ENCODE data around the gene RAMP1. TPM values are rescaled to one million over a fixed set of nuclear protein-coding genes. Genes with fewer than 3 reads are reported as not detected.

The RAMP1 gene
- total RNA-seq, 1 experiment from 2014 or later = 23.4 TPM

DNA sequence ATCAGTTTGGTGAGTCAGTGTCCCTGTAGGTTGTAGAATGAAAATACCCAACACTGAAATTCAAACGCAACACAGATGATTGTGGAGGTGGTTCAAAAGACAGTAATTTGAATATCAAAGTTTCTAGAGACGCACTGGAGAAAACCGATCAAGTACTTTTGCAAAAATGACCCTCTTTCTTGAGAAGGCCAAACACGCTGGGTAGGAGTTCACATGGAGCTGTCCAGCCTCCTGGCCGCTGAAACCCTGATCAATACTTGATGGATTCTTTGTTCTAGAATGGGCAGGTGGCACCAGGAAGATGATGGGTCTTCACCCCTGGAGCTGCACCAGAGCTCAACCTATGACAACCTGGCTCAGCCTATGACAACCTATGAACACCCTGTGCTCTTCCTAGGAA, 67.7 kb downstream of the RAMP1 start:
- intact Hi-C loops (cut with micrococcal nuclease) = no loop called here
- BruUV-seq (replicated peaks) = no TSS peak
- DNase-seq (ENCODE audit: low read depth, low spot score) (no peak), ATAC-seq (no peak)
- no peaks in the 10 kb centered on the region for H3K27me3 ChIP-seq (ENCODE audit: insufficient read depth, low read length)
- H3K9me2 ChIP-seq (ENCODE audit: insufficient read depth) = no peaks in the 10 kb centered on the region
- H3K4me3 ChIP-seq (replicated peaks in 1 of 2; ENCODE audit: low read depth in 1 of 2, low read length in 2 of 2) = no peak overlapping the region
- H3K4me2 ChIP-seq (ENCODE audit: low read length) = no peak overlapping the region
- H3K4me1 ChIP-seq (ENCODE audit: control insufficient read depth in 1 of 2, insufficient read depth in 2 of 2, low read length in 2 of 2) = peaks cover 13 to 20% of the 10 kb centered on the region in 2 experiments
- no peaks in the 10 kb centered on the region for H4K20me1 ChIP-seq (ENCODE audit: insufficient read depth)
- TF ChIP-seq, protein P1, sequence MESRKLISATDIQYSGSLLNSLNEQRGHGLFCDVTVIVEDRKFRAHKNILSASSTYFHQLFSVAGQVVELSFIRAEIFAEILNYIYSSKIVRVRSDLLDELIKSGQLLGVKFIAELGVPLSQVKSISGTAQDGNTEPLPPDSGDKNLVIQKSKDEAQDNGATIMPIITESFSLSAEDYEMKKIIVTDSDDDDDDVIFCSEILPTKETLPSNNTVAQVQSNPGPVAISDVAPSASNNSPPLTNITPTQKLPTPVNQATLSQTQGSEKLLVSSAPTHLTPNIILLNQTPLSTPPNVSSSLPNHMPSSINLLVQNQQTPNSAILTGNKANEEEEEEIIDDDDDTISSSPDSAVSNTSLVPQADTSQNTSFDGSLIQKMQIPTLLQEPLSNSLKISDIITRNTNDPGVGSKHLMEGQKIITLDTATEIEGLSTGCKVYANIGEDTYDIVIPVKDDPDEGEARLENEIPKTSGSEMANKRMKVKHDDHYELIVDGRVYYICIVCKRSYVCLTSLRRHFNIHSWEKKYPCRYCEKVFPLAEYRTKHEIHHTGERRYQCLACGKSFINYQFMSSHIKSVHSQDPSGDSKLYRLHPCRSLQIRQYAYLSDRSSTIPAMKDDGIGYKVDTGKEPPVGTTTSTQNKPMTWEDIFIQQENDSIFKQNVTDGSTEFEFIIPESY (IDR thresholded peaks at IDR 0.05; ENCODE audit: extremely low read depth, insufficient replicate concordance, low read length) = no peak
- TF ChIP-seq, protein P2, sequence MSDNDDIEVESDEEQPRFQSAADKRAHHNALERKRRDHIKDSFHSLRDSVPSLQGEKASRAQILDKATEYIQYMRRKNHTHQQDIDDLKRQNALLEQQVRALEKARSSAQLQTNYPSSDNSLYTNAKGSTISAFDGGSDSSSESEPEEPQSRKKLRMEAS (IDR thresholded peaks at IDR 0.05) = no peak
- TF ChIP-seq POLR2AphosphoS5 (IDR thresholded peaks at IDR 0.05; ENCODE audit: low read depth, low read length) (no peak), SIN3A (IDR thresholded peaks at IDR 0.05; ENCODE audit: low read depth) (no peak), POLR2A (IDR thresholded peaks at IDR 0.05; ENCODE audit: borderline replicate concordance, extremely low read depth, insufficient read depth, insufficient read length) (no peak), SP1 (IDR thresholded peaks at IDR 0.05; ENCODE audit: low read depth) (no peak), JUND (IDR thresholded peaks at IDR 0.05) (no peak), ZNF274 (IDR thresholded peaks at IDR 0.05; ENCODE audit: low read depth, low read length) (no peak), EGR1 (IDR thresholded peaks at IDR 0.05; ENCODE audit: low read depth) (no peak), CEBPB (IDR thresholded peaks at IDR 0.05; ENCODE audit: low read depth) (no peak), FOSL1 (IDR thresholded peaks at IDR 0.05; ENCODE audit: low read depth) (no peak), YY1 (IDR thresholded peaks at IDR 0.05; ENCODE audit: extremely low read depth, insufficient replicate concordance, low read depth, low read length) (no peak), CBX3 (IDR thresholded peaks at IDR 0.05; ENCODE audit: low read depth) (no peak), ELF1 (IDR thresholded peaks at IDR 0.05; ENCODE audit: borderline replicate concordance, low read depth) (no peak), TCF7L2 (IDR thresholded peaks at IDR 0.05; ENCODE audit: borderline replicate concordance, extremely low read depth, insufficient read depth, insufficient read length) (no peak), EZH2phosphoT487 (IDR thresholded peaks at IDR 0.05; ENCODE audit: borderline replicate concordance) (no peak), ZFX (IDR thresholded peaks at IDR 0.05) (no peak), RAD21 (IDR thresholded peaks at IDR 0.05; ENCODE audit: low read depth) (no peak), SRF (IDR thresholded peaks at IDR 0.05; ENCODE audit: low read depth) (no peak)
- TF ChIP-seq, protein P3, sequence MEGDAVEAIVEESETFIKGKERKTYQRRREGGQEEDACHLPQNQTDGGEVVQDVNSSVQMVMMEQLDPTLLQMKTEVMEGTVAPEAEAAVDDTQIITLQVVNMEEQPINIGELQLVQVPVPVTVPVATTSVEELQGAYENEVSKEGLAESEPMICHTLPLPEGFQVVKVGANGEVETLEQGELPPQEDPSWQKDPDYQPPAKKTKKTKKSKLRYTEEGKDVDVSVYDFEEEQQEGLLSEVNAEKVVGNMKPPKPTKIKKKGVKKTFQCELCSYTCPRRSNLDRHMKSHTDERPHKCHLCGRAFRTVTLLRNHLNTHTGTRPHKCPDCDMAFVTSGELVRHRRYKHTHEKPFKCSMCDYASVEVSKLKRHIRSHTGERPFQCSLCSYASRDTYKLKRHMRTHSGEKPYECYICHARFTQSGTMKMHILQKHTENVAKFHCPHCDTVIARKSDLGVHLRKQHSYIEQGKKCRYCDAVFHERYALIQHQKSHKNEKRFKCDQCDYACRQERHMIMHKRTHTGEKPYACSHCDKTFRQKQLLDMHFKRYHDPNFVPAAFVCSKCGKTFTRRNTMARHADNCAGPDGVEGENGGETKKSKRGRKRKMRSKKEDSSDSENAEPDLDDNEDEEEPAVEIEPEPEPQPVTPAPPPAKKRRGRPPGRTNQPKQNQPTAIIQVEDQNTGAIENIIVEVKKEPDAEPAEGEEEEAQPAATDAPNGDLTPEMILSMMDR (IDR thresholded peaks at IDR 0.05 in 2 of 3, conservative IDR thresholded peaks at IDR 0.05 in 1 of 3; ENCODE audit: borderline replicate concordance in 1 of 3, insufficient read depth in 1 of 3, low read depth in 2 of 3, low read length in 2 of 3) = no peak
- H3K9me3 ChIP-seq (ENCODE audit: control insufficient read depth in 1 of 2, insufficient read depth in 1 of 2, low read depth in 1 of 2, low read length in 2 of 2) = peaks cover 4 to 14% of the 10 kb centered on the region in 2 experiments; a peak in 2 of 4 replicates
- ChIA-PET POLR2A (interaction anchor here (0.7 kb wide), 1 partner anchor 172 kb away, joined by 5 read pairs; no protein-coding TSS in a partner anchor), RAD21 (ENCODE audit: low non-redundant PET in 1 of 2, low total read pairs in 2 of 2, uncharacterized antibody in 2 of 2, unreplicated experiment in 2 of 2) (no interaction called here), CTCF (no interaction called here)
- no peak overlapping the region for H3K9ac ChIP-seq (ENCODE audit: low read length)
- H2AFZ ChIP-seq (ENCODE audit: low read depth, low read length, poor library complexity, severe bottlenecking) = no peak overlapping the region
- H3K36me3 ChIP-seq (ENCODE audit: control insufficient read depth in 1 of 2, insufficient read depth in 2 of 2, low read length in 2 of 2) = no peaks in the 10 kb centered on the region
- no peaks in the 10 kb centered on the region for H3K79me2 ChIP-seq (ENCODE audit: insufficient read depth, low read length)
- no peak overlapping the region for H3K27ac ChIP-seq (ENCODE audit: low read depth, low read length)
